Liver (tissue), 9 donors: Measurements from ENCODE around the gene CZIB. TPM values are rescaled to one million over a fixed set of nuclear protein-coding genes. Genes with fewer than 3 reads are reported as not detected.

Experiments
- DNase-seq: peaks from one replicate; pipeline ENCODE4 v3.0.0-alpha.2; 2017; ENCODE audit warnings: low spot score
- H3K27ac ChIP-seq, 2 donors: one replicate each; pipeline ENCODE4 v1.7.0; 2013; ENCODE audit warnings: inconsistent platforms in 2 of 2, low read length in 2 of 2, control low read depth in 1 of 2, low read depth in 1 of 2, mild to moderate bottlenecking in 1 of 2
- H3K27me3 ChIP-seq, 4 donors: one replicate each; pipeline versions ENCODE4 v1.6.1 to v1.7.0; 2013; ENCODE audit warnings: low read length in 3 of 4, inconsistent platforms in 1 of 4, mild to moderate bottlenecking in 1 of 4, moderate library complexity in 1 of 4; ENCODE audit not compliant: control insufficient read depth in 4 of 4, insufficient read depth in 4 of 4
- H3K36me3 ChIP-seq, 4 donors: one replicate each; pipeline versions ENCODE4 v1.6.1 to v1.7.0; 2013; ENCODE audit warnings: low read length in 3 of 4, mild to moderate bottlenecking in 3 of 4, low read depth in 1 of 4, moderate library complexity in 1 of 4; ENCODE audit not compliant: control insufficient read depth in 4 of 4, insufficient read depth in 3 of 4
- H3K4me1 ChIP-seq, 4 donors: one replicate each; pipeline versions ENCODE4 v1.6.1 to v1.7.0; 2013; ENCODE audit warnings: low read length in 3 of 4, mild to moderate bottlenecking in 3 of 4, moderate library complexity in 1 of 4; ENCODE audit not compliant: control insufficient read depth in 4 of 4, insufficient read depth in 4 of 4
- H3K4me3 ChIP-seq, 3 donors: one replicate each; pipeline versions ENCODE4 v1.6.1 to v1.7.0; 2013; ENCODE audit warnings: low read length in 3 of 3, control low read depth in 1 of 3, low read depth in 1 of 3, mild to moderate bottlenecking in 1 of 3
- H3K9ac ChIP-seq, 2 donors: one replicate each; pipeline ENCODE4 v1.7.0; 2013; ENCODE audit warnings: low read length in 2 of 2, mild to moderate bottlenecking in 2 of 2, moderate library complexity in 2 of 2, control low read depth in 1 of 2, low read depth in 1 of 2
- H3K9me3 ChIP-seq, 4 donors: one replicate each; pipeline versions ENCODE4 v1.6.1 to v1.7.0; 2013; ENCODE audit warnings: low read length in 3 of 4; ENCODE audit not compliant: control insufficient read depth in 4 of 4
- EGR1 ChIP-seq, 2 donors: IDR thresholded peaks; 2 replicates each; pipeline ENCODE4 v1.6.1; 2016 to 2018; ENCODE audit warnings: antibody characterized with exemption in 2 of 2, low read depth in 2 of 2
- FOXA1 ChIP-seq: IDR thresholded peaks from 2 replicates; pipeline ENCODE4 v1.6.1; 2016; ENCODE audit warnings: antibody characterized with exemption
- FOXA2 ChIP-seq: IDR thresholded peaks from 2 replicates; pipeline ENCODE4 v1.6.1; 2016; ENCODE audit warnings: antibody characterized with exemption
- GABPA ChIP-seq, 2 donors: IDR thresholded peaks in 1 of 2; conservative IDR thresholded peaks in 1 of 2; 2 replicates each; pipeline ENCODE4 v1.6.1; 2016; ENCODE audit warnings: antibody characterized with exemption in 2 of 2, mild to moderate bottlenecking in 1 of 2, moderate library complexity in 1 of 2
- HNF4G ChIP-seq: IDR thresholded peaks from 2 replicates; pipeline ENCODE4 v1.6.1; 2016; ENCODE audit warnings: antibody characterized with exemption
- JUND ChIP-seq, 2 donors: IDR thresholded peaks; 2 replicates each; pipeline ENCODE4 v1.6.1; 2016; ENCODE audit warnings: antibody characterized with exemption in 2 of 2
- NR2F2 ChIP-seq: IDR thresholded peaks from 2 replicates; pipeline ENCODE4 v1.6.1; 2016; ENCODE audit warnings: antibody characterized with exemption
- RAD21 ChIP-seq, 2 donors: IDR thresholded peaks; 2 replicates each; pipeline ENCODE4 v1.6.1; 2016; ENCODE audit warnings: antibody characterized with exemption in 2 of 2, mild to moderate bottlenecking in 2 of 2
- RXRA ChIP-seq, 2 donors: IDR thresholded peaks; 2 replicates each; pipeline ENCODE4 v1.6.1; 2017 to 2018; ENCODE audit warnings: antibody characterized with exemption in 2 of 2, mild to moderate bottlenecking in 1 of 2
- SP1 ChIP-seq: IDR thresholded peaks from 2 replicates; pipeline ENCODE4 v1.6.1; 2018; ENCODE audit warnings: antibody characterized with exemption, mild to moderate bottlenecking
- TAF1 ChIP-seq: conservative IDR thresholded peaks from 2 replicates; pipeline ENCODE4 v1.6.1; 2016; ENCODE audit warnings: antibody characterized with exemption, mild to moderate bottlenecking
- YY1 ChIP-seq: IDR thresholded peaks from 2 replicates; pipeline ENCODE4 v1.6.1; 2016; ENCODE audit warnings: antibody characterized with exemption, mild to moderate bottlenecking
- WGBS: extraction: QIAGEN DNeasy Blood & Tissue Kit; methylation state at CpG from one replicate; pipeline ENCODE4 v1.1.7; 2013; 5-methylcytosine and 5-hydroxymethylcytosine counted together
- polyA plus RNA-seq, 2 donors: library from polyadenylated mRNA; stranded (reverse) in 1 of 2; unstranded in 1 of 2; fragments of 200-250 nt in 1 of 2; fragments of >200 nt in 1 of 2; fragmentation: Nextera tagmentation in 1 of 2; extraction: Ambion mirVana in 1 of 2; gene quantifications; one replicate each; pipeline versions ENCODE4 v1.2.1 to v1.2.3, GENCODE V29; 2013 to 2015
- total RNA-seq, 2 donors: library from RNA; depleted of rRNA; stranded (reverse); fragments of >200 nt; gene quantifications; one replicate each; pipeline ENCODE4 v1.2.3, GENCODE V29; 2014
- TF ChIP-seq, protein P1 (sequence below): IDR thresholded peaks from 2 replicates; pipeline ENCODE4 v1.6.1; 2016; ENCODE audit warnings: antibody characterized with exemption, mild to moderate bottlenecking
- TF ChIP-seq, protein P2 (sequence below): IDR thresholded peaks from 2 replicates; pipeline ENCODE4 v1.6.1; 2016; ENCODE audit warnings: antibody characterized with exemption
- TF ChIP-seq, protein P3 (sequence below): IDR thresholded peaks from 2 replicates; pipeline ENCODE4 v1.6.1; 2016; ENCODE audit warnings: antibody characterized with exemption
- TF ChIP-seq, protein P4 (sequence below): fragments of 150-350 bp; IDR thresholded peaks from 2 replicates; pipeline ENCODE4 v1.5.1; 2017; ENCODE audit warnings: improper control_type of control experiment, low read depth, low read length; ENCODE audit not compliant: missing input control
- donor health status: healthy.
- donor health status: healthy.
- donor health status: healthy.
- donor health status: healthy.
- donor health status: healthy.

The CZIB gene
- total and polyA plus RNA-seq, 4 donors, result 19.8 to 32.3 (median 25.4) TPM

DNA sequence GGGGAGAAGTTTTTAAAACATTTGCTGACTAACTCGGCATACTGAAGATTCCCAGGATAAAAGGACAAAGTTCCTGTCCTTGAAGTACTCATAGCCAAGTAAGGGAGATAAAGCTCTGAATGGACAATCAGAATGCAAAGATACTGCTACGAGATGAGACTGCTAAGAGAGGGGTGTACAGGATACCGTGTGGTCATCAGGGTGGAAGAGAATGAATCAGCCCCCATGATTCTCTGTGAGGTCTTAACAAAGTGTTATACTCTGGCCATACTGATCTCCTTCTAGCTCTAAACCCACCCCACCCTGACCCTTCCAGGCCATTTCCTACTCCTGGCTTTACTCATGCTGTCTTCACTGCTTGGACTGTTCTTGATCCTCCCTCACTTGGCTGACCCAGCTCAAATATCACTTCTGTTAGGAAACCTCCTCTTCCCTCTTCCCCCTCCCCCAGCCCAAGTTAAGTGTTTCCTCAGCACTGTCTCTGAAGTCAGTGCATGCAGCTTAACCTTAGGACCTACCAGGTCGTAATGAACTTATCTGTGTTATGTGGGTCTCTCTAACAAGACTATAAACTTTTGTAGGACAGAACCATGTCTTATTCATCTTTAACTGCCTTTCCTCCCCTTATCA, 33.7 kb upstream of the CZIB start:
- no peak for DNase-seq
- Histone ChIP-seq H3K27ac (no peak overlapping the region), H3K4me1 (no peaks in the 10 kb centered on the region), H3K36me3 (no peaks in the 10 kb centered on the region), H3K27me3 (peaks cover 0 to 2% (median 0%) of the 10 kb centered on the region in 4 donors), H3K4me3 (no peak overlapping the region), H3K9me3 (no peaks in the 10 kb centered on the region), H3K9ac (no peak overlapping the region)
- TF ChIP-seq, protein P1, sequence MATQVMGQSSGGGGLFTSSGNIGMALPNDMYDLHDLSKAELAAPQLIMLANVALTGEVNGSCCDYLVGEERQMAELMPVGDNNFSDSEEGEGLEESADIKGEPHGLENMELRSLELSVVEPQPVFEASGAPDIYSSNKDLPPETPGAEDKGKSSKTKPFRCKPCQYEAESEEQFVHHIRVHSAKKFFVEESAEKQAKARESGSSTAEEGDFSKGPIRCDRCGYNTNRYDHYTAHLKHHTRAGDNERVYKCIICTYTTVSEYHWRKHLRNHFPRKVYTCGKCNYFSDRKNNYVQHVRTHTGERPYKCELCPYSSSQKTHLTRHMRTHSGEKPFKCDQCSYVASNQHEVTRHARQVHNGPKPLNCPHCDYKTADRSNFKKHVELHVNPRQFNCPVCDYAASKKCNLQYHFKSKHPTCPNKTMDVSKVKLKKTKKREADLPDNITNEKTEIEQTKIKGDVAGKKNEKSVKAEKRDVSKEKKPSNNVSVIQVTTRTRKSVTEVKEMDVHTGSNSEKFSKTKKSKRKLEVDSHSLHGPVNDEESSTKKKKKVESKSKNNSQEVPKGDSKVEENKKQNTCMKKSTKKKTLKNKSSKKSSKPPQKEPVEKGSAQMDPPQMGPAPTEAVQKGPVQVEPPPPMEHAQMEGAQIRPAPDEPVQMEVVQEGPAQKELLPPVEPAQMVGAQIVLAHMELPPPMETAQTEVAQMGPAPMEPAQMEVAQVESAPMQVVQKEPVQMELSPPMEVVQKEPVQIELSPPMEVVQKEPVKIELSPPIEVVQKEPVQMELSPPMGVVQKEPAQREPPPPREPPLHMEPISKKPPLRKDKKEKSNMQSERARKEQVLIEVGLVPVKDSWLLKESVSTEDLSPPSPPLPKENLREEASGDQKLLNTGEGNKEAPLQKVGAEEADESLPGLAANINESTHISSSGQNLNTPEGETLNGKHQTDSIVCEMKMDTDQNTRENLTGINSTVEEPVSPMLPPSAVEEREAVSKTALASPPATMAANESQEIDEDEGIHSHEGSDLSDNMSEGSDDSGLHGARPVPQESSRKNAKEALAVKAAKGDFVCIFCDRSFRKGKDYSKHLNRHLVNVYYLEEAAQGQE, result no peak
- TF ChIP-seq EGR1 (IDR thresholded peaks at IDR 0.05; ENCODE audit: low read depth in 2 of 2) (no peak), FOXA2 (no peak), NR2F2 (no peak), HNF4G (no peak), FOXA1 (no peak), RAD21 (IDR thresholded peaks at IDR 0.05) (no peak)
- WGBS, result 71% methylated on average over 4 of the region's 4 CpGs

GRCh38 chr1:53250325-53250724, 29.9 kb upstream of the CZIB start:
- Histone ChIP-seq H3K27me3 (no peaks in the 10 kb centered on the region), H3K9me3 (no peaks in the 10 kb centered on the region), H3K4me1 (no peaks in the 10 kb centered on the region), H3K9ac (no peak overlapping the region), H3K27ac (no peak overlapping the region), H3K4me3 (no peak overlapping the region), H3K36me3 (no peaks in the 10 kb centered on the region)
- 70% methylated on average over 4 of the region's 4 CpGs for WGBS
- TF ChIP-seq YY1, result no peak
- TF ChIP-seq TAF1, result no peak
- TF ChIP-seq, protein P2, sequence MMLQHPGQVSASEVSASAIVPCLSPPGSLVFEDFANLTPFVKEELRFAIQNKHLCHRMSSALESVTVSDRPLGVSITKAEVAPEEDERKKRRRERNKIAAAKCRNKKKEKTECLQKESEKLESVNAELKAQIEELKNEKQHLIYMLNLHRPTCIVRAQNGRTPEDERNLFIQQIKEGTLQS, result no peak
- DNase-seq, result no peak

DNA sequence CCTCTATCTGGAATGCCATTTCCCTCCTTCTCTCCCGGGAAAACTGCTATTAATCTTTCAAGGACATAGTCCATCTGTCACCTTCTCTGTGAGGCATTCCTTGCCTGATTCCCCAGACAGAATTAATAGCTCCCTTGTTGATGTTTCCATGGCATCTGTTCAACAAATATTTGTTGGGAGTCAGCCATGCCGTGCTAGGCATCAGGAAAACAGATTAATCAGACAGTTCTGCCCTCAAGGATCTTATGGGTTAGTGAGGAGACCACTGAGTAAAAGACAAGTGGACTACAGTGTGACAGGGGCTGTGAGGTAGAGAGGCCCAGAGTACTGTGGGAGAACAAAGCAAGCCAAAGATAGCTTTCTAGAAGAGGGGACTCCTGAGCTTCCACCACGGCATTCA, 29.3 kb upstream of the CZIB start:
- DNase-seq, result no peak
- Histone ChIP-seq H3K27ac (no peak overlapping the region), H3K9ac (no peak overlapping the region), H3K4me1 (no peaks in the 10 kb centered on the region), H3K36me3 (no peaks in the 10 kb centered on the region), H3K4me3 (no peak overlapping the region), H3K27me3 (no peaks in the 10 kb centered on the region), H3K9me3 (no peaks in the 10 kb centered on the region)
- no peak for TF ChIP-seq FOXA1
- TF ChIP-seq RXRA (IDR thresholded peaks at IDR 0.05), result no peak
- TF ChIP-seq, protein P2, result no peak
- TF ChIP-seq, protein P1, result no peak
- TF ChIP-seq FOXA2, result no peak
- no peak for TF ChIP-seq HNF4G
- no peak for TF ChIP-seq GABPA (IDR thresholded peaks at IDR 0.05 in 1 of 2, conservative IDR thresholded peaks at IDR 0.05 in 1 of 2)
- TF ChIP-seq, protein P3, sequence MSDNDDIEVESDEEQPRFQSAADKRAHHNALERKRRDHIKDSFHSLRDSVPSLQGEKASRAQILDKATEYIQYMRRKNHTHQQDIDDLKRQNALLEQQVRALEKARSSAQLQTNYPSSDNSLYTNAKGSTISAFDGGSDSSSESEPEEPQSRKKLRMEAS, result no peak
- no peak for TF ChIP-seq YY1
- no peak for TF ChIP-seq JUND (IDR thresholded peaks at IDR 0.05)
- TF ChIP-seq, protein P4, sequence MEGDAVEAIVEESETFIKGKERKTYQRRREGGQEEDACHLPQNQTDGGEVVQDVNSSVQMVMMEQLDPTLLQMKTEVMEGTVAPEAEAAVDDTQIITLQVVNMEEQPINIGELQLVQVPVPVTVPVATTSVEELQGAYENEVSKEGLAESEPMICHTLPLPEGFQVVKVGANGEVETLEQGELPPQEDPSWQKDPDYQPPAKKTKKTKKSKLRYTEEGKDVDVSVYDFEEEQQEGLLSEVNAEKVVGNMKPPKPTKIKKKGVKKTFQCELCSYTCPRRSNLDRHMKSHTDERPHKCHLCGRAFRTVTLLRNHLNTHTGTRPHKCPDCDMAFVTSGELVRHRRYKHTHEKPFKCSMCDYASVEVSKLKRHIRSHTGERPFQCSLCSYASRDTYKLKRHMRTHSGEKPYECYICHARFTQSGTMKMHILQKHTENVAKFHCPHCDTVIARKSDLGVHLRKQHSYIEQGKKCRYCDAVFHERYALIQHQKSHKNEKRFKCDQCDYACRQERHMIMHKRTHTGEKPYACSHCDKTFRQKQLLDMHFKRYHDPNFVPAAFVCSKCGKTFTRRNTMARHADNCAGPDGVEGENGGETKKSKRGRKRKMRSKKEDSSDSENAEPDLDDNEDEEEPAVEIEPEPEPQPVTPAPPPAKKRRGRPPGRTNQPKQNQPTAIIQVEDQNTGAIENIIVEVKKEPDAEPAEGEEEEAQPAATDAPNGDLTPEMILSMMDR, result no peak
- TF ChIP-seq RAD21 (IDR thresholded peaks at IDR 0.05), result no peak
- TF ChIP-seq SP1, result no peak
- 68% methylated on average over 3 of the region's 3 CpGs for whole genome bisulfite sequencing
